CD4-positive, alpha-beta T cell treated with Interleukin-15 for 1 hour (primary cell): Measurements from ENCODE around the gene BAZ1B.
"Not testable (repeated sequence)": the region's sequence is repeated elsewhere in the genome, so short reads cannot be mapped to it uniquely, and the experiment has no call there.

Source experiments
- DNase-seq: peaks from one replicate; pipeline ENCODE4 v3.0.0-alpha.2; 2020

BAZ1B gene

GRCh38 chr7:73442903-73443500 lies 79.1 kb downstream of the BAZ1B start:
- DNase-seq = no peak

- no peak for DNase-seq
Observed at GRCh38 chr7:73442222-73442902, 79.7 kb downstream of the BAZ1B start.

- DNase-seq = no peak
Observed at GRCh38 chr7:73439410-73439704, 82.7 kb downstream of the BAZ1B start.

- DNase-seq = no peak
Observed at GRCh38 chr7:73438547-73439409, 83.3 kb downstream of the BAZ1B start.

- no peak for DNase-seq
Observed at GRCh38 chr7:73437621-73438416, 84.3 kb downstream of the BAZ1B start.

- DNase-seq = no peak
Observed at GRCh38 chr7:73437091-73437490, 85.0 kb downstream of the BAZ1B start.

GRCh38 chr7:73436031-73436929 lies 85.8 kb downstream of the BAZ1B start:
- no peak for DNase-seq

GRCh38 chr7:73435471-73436009 lies 86.6 kb downstream of the BAZ1B start:
- no peak for DNase-seq

GRCh38 chr7:73434701-73435069 lies 87.4 kb downstream of the BAZ1B start:
- no peak for DNase-seq

GRCh38 chr7:73433924-73434700 lies 88.0 kb downstream of the BAZ1B start:
- no peak for DNase-seq

GRCh38 chr7:73432676-73433075 lies 89.4 kb downstream of the BAZ1B start:
- no peak for DNase-seq

- no peak for DNase-seq
Observed at GRCh38 chr7:73431041-73431835, 90.9 kb downstream of the BAZ1B start.

GRCh38 chr7:73430540-73430939 lies 91.6 kb downstream of the BAZ1B start:
- DNase-seq = not testable (repeated sequence)

- no peak for DNase-seq
Observed at GRCh38 chr7:73429622-73430505, 92.2 kb downstream of the BAZ1B start.

GRCh38 chr7:73429215-73429614 lies 92.9 kb downstream of the BAZ1B start:
- no peak for DNase-seq

- no peak for DNase-seq
Observed at GRCh38 chr7:73427902-73428787, 93.9 kb downstream of the BAZ1B start.

GRCh38 chr7:73426016-73426415 lies 96.1 kb downstream of the BAZ1B start:
- DNase-seq = no peak

- DNase-seq = no peak
Observed at GRCh38 chr7:73425356-73425983, 96.6 kb downstream of the BAZ1B start.
